ENCODE data around the gene BCL7C. TPM values are rescaled to one million over a fixed set of nuclear protein-coding genes. Genes with fewer than 3 reads are reported as not detected.
A peak's percentile ranks its signal among the peaks of the same experiment; 100 is the strongest.

Gene BCL7C
- total and polyA plus RNA-seq, 2 of the 13 experiments (the other 11 are each of a cell fraction or from before 2014, with no cell fraction given) = 17.7 to 33.8 TPM

DNA sequence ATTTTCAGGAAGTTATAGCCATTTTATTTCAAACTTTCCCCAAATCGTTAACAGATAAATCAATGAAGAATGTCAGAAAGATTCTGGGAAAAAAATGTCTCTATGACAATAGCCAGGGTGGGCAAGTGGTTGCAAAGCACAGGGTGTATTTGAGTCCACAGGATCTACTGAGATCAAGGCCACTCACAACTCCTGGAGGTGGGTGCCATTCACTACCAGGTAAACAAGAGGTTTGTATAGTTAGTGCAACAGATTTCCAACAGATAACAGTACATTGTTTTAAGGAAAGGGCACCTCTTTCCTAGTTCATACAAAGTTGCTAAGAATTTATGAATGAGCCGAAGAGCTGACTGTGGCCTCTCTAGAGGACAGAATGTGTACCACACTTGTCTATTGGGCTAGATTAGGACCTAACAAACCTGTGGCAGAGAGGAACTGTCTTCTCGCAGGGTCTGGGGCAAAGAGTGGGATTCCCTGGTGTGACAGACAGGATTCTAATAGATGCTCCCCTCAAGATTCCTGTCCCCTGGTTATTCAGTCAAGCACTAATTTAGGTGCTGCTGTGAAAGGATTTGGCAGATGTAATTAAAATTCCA, 54.9 kb downstream of the BCL7C start (continued):
- TF ChIP-seq, protein P1, sequence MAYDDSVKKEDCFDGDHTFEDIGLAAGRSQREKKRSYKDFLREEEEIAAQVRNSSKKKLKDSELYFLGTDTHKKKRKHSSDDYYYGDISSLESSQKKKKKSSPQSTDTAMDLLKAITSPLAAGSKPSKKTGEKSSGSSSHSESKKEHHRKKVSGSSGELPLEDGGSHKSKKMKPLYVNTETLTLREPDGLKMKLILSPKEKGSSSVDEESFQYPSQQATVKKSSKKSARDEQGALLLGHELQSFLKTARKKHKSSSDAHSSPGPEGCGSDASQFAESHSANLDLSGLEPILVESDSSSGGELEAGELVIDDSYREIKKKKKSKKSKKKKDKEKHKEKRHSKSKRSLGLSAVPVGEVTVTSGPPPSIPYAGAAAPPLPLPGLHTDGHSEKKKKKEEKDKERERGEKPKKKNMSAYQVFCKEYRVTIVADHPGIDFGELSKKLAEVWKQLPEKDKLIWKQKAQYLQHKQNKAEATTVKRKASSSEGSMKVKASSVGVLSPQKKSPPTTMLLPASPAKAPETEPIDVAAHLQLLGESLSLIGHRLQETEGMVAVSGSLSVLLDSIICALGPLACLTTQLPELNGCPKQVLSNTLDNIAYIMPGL (CRISPR knock-in tag; IDR thresholded peaks at IDR 0.05; ENCODE audit: borderline replicate concordance in 1 of 2, low read depth in 1 of 2) = peak in 1 of 2 experiments; percentile 74; a peak in 2 of 4 replicates
- TF ChIP-seq REXO4 (CRISPR knock-in tag; IDR thresholded peaks at IDR 0.05; ENCODE audit: borderline replicate concordance) (no peak), MTF2 (CRISPR knock-in tag; IDR thresholded peaks at IDR 0.05; ENCODE audit: borderline replicate concordance) (no peak), RFX3 (CRISPR knock-in tag; IDR thresholded peaks at IDR 0.05) (no peak), ZMYM2 (CRISPR knock-in tag; IDR thresholded peaks at IDR 0.05) (0 out of 2 replicates have a peak, but pooled peaks have one; percentile 52), ZBTB7B (CRISPR knock-in tag; IDR thresholded peaks at IDR 0.05) (peak; percentile 74), PAF1 (CRISPR knock-in tag; IDR thresholded peaks at IDR 0.05) (no peak), ZSCAN29 (CRISPR knock-in tag; conservative IDR thresholded peaks at IDR 0.05) (no peak), ZNF629 (CRISPR knock-in tag; conservative IDR thresholded peaks at IDR 0.05) (no peak), HES4 (CRISPR knock-in tag; IDR thresholded peaks at IDR 0.05; ENCODE audit: borderline replicate concordance) (no peak), HOXA9 (CRISPR knock-in tag; IDR thresholded peaks at IDR 0.05; ENCODE audit: borderline replicate concordance) (no peak), ZNF3 (CRISPR knock-in tag; IDR thresholded peaks at IDR 0.05) (no peak), FOXA1 (IDR thresholded peaks at IDR 0.05) (no peak), FOXA1 (CRISPR knock-in tag; IDR thresholded peaks at IDR 0.05) (peak; percentile 85), NPAS2 (CRISPR knock-in tag; IDR thresholded peaks at IDR 0.05; ENCODE audit: borderline replicate concordance) (no peak)
- TF ChIP-seq, protein P2, sequence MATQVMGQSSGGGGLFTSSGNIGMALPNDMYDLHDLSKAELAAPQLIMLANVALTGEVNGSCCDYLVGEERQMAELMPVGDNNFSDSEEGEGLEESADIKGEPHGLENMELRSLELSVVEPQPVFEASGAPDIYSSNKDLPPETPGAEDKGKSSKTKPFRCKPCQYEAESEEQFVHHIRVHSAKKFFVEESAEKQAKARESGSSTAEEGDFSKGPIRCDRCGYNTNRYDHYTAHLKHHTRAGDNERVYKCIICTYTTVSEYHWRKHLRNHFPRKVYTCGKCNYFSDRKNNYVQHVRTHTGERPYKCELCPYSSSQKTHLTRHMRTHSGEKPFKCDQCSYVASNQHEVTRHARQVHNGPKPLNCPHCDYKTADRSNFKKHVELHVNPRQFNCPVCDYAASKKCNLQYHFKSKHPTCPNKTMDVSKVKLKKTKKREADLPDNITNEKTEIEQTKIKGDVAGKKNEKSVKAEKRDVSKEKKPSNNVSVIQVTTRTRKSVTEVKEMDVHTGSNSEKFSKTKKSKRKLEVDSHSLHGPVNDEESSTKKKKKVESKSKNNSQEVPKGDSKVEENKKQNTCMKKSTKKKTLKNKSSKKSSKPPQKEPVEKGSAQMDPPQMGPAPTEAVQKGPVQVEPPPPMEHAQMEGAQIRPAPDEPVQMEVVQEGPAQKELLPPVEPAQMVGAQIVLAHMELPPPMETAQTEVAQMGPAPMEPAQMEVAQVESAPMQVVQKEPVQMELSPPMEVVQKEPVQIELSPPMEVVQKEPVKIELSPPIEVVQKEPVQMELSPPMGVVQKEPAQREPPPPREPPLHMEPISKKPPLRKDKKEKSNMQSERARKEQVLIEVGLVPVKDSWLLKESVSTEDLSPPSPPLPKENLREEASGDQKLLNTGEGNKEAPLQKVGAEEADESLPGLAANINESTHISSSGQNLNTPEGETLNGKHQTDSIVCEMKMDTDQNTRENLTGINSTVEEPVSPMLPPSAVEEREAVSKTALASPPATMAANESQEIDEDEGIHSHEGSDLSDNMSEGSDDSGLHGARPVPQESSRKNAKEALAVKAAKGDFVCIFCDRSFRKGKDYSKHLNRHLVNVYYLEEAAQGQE (IDR thresholded peaks at IDR 0.05; ENCODE audit: borderline replicate concordance in 1 of 2, low read depth in 1 of 2, low read length in 2 of 2) = 0 out of 4 replicates have a peak, but pooled peaks of 1 of the 2 experiments have one; percentile 9
- TF ChIP-seq, protein P3, sequence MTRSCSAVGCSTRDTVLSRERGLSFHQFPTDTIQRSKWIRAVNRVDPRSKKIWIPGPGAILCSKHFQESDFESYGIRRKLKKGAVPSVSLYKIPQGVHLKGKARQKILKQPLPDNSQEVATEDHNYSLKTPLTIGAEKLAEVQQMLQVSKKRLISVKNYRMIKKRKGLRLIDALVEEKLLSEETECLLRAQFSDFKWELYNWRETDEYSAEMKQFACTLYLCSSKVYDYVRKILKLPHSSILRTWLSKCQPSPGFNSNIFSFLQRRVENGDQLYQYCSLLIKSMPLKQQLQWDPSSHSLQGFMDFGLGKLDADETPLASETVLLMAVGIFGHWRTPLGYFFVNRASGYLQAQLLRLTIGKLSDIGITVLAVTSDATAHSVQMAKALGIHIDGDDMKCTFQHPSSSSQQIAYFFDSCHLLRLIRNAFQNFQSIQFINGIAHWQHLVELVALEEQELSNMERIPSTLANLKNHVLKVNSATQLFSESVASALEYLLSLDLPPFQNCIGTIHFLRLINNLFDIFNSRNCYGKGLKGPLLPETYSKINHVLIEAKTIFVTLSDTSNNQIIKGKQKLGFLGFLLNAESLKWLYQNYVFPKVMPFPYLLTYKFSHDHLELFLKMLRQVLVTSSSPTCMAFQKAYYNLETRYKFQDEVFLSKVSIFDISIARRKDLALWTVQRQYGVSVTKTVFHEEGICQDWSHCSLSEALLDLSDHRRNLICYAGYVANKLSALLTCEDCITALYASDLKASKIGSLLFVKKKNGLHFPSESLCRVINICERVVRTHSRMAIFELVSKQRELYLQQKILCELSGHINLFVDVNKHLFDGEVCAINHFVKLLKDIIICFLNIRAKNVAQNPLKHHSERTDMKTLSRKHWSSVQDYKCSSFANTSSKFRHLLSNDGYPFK (CRISPR knock-in tag; IDR thresholded peaks at IDR 0.05; ENCODE audit: borderline replicate concordance) = no peak
- TF ChIP-seq, protein P4, sequence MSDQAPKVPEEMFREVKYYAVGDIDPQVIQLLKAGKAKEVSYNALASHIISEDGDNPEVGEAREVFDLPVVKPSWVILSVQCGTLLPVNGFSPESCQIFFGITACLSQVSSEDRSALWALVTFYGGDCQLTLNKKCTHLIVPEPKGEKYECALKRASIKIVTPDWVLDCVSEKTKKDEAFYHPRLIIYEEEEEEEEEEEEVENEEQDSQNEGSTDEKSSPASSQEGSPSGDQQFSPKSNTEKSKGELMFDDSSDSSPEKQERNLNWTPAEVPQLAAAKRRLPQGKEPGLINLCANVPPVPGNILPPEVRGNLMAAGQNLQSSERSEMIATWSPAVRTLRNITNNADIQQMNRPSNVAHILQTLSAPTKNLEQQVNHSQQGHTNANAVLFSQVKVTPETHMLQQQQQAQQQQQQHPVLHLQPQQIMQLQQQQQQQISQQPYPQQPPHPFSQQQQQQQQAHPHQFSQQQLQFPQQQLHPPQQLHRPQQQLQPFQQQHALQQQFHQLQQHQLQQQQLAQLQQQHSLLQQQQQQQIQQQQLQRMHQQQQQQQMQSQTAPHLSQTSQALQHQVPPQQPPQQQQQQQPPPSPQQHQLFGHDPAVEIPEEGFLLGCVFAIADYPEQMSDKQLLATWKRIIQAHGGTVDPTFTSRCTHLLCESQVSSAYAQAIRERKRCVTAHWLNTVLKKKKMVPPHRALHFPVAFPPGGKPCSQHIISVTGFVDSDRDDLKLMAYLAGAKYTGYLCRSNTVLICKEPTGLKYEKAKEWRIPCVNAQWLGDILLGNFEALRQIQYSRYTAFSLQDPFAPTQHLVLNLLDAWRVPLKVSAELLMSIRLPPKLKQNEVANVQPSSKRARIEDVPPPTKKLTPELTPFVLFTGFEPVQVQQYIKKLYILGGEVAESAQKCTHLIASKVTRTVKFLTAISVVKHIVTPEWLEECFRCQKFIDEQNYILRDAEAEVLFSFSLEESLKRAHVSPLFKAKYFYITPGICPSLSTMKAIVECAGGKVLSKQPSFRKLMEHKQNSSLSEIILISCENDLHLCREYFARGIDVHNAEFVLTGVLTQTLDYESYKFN (CRISPR knock-in tag; conservative IDR thresholded peaks at IDR 0.05) = peak; percentile 86

All from HepG2 (cell line).